HG02981 (cell line): ENCODE measurements around the gene MYH10.

Experiments used
- ATAC-seq: cut with Tn5 transposase; IDR thresholded peaks from one replicate; pipeline ENCODE4 v1.9.1; 2021; ENCODE audit warnings: mild to moderate bottlenecking, moderate library complexity; ENCODE audit not compliant: unreplicated experiment

MYH10 gene

GRCh38 chr17:8477171-8477570, 153.4 kb downstream of the MYH10 start:
- no peak for ATAC-seq

- no peak for ATAC-seq
These were observed 153.8 kb downstream of the MYH10 start for GRCh38 chr17:8476741-8477140.

GRCh38 chr17:8475781-8476180, 154.7 kb downstream of the MYH10 start:
- no peak for ATAC-seq

- no peak for ATAC-seq
These were observed 155.3 kb downstream of the MYH10 start for GRCh38 chr17:8475227-8475626.

GRCh38 chr17:8474826-8475225, 155.7 kb downstream of the MYH10 start:
- ATAC-seq, result no peak

GRCh38 chr17:8473451-8474192, 156.9 kb downstream of the MYH10 start:
- no peak for ATAC-seq

- ATAC-seq, result no peak
These were observed 157.9 kb downstream of the MYH10 start for GRCh38 chr17:8472663-8473062.

GRCh38 chr17:8470447-8471047, 160.0 kb downstream of the MYH10 start:
- no peak for ATAC-seq

- no peak for ATAC-seq
These were observed 160.6 kb downstream of the MYH10 start for GRCh38 chr17:8469964-8470363.

- no peak for ATAC-seq
These were observed 161.5 kb downstream of the MYH10 start for GRCh38 chr17:8468980-8469379.

- no peak for ATAC-seq
These were observed 162.4 kb downstream of the MYH10 start for GRCh38 chr17:8468127-8468526.

- no peak for ATAC-seq
These were observed 163.0 kb downstream of the MYH10 start for GRCh38 chr17:8467527-8467926.

GRCh38 chr17:8466873-8467272, 163.7 kb downstream of the MYH10 start:
- no peak for ATAC-seq

- ATAC-seq, result no peak
These were observed 164.1 kb downstream of the MYH10 start for GRCh38 chr17:8466456-8466855.

- ATAC-seq, result no peak
These were observed 164.8 kb downstream of the MYH10 start for GRCh38 chr17:8465759-8466158.

- ATAC-seq, result no peak
These were observed 165.2 kb downstream of the MYH10 start for GRCh38 chr17:8465356-8465755.

- ATAC-seq, result no peak
These were observed 165.6 kb downstream of the MYH10 start for GRCh38 chr17:8464941-8465340.

- ATAC-seq, result no peak
These were observed 167.4 kb downstream of the MYH10 start for GRCh38 chr17:8463099-8463498.

- no peak for ATAC-seq
These were observed 168.0 kb downstream of the MYH10 start for GRCh38 chr17:8462564-8462963.

GRCh38 chr17:8459831-8460230, 170.7 kb downstream of the MYH10 start:
- ATAC-seq, result no peak

- ATAC-seq, result no peak
These were observed 171.4 kb downstream of the MYH10 start for GRCh38 chr17:8459107-8459506.

GRCh38 chr17:8458128-8458527, 172.4 kb downstream of the MYH10 start:
- no peak for ATAC-seq
